RWPE2 (cell line): Measurements from ENCODE around the gene STK16.

Experiments
- ATAC-seq: fragments of 200-7000 bp; cut with Tn5 transposase; 3 replicates; pipeline ENCODE4 v1.9.1; 2021; ENCODE audit warnings: low read depth
- DNase-seq: peaks from one replicate; pipeline ENCODE4 v3.0.0-alpha.2; 2020; ENCODE audit warnings: low spot score
- H3K27ac ChIP-seq: fragments of 450-650 bp; 2 replicates; pipeline ENCODE4 v1.5.1; 2017; ENCODE audit warnings: mild to moderate bottlenecking; ENCODE audit not compliant: poor library complexity, severe bottlenecking
- H3K27me3 ChIP-seq: fragments of 250-450 bp; sonication (Bioruptor Pico); 2 replicates; pipeline ENCODE4 v1.5.1; 2021; ENCODE audit warnings: mild to moderate bottlenecking, moderate library complexity; ENCODE audit not compliant: insufficient read depth, poor library complexity, severe bottlenecking
- H3K36me3 ChIP-seq: fragments of 250-450 bp; sonication (Bioruptor Pico); 2 replicates; pipeline ENCODE4 v1.5.1; 2020; ENCODE audit warnings: low read depth, mild to moderate bottlenecking, moderate library complexity
- H3K4me1 ChIP-seq: fragments of 250-450 bp; sonication (Bioruptor Pico); 2 replicates; pipeline ENCODE4 v1.5.1; 2021; ENCODE audit warnings: mild to moderate bottlenecking, moderate library complexity; ENCODE audit not compliant: insufficient read depth, poor library complexity, severe bottlenecking
- H3K4me3 ChIP-seq: fragments of 250-450 bp; sonication (Bioruptor Pico); 2 replicates; pipeline ENCODE4 v1.5.1; 2021; ENCODE audit warnings: mild to moderate bottlenecking, moderate library complexity; ENCODE audit not compliant: severe bottlenecking
- H3K9me3 ChIP-seq: fragments of 250-450 bp; sonication (Bioruptor Pico); 2 replicates; pipeline ENCODE4 v1.5.1; 2021; ENCODE audit warnings: mild to moderate bottlenecking, moderate library complexity; ENCODE audit not compliant: severe bottlenecking
- TF ChIP-seq, protein P1 (sequence below): fragments of 450-650 bp; IDR thresholded peaks from one replicate; pipeline ENCODE4 v1.5.1; 2017; ENCODE audit warnings: mild to moderate bottlenecking, moderate library complexity; ENCODE audit not compliant: poor library complexity, severe bottlenecking

Gene STK16

DNA sequence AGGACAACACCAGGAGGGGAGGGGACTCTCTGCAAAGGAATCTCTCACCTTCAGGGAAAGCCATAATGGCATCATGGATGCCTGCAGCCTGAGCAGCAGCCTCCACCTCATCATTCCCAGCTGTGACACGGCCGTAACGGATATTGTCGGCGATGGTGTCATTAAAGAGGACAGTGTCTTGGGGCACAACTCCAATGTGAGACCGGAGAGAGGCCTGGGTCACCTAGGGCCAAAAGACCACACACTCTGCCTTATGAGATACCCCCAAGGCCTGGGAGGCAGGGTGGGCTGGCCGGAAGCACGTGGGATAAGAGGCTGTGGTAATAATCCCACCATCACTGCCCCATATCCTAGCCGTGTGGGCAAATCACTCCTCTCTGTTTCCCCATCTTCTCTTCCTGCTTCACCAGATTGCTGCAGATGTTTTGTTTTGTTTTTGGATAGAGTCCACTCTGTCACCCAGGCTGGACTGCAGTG lies 34.4 kb upstream of the STK16 start:
- TF ChIP-seq, protein P1, sequence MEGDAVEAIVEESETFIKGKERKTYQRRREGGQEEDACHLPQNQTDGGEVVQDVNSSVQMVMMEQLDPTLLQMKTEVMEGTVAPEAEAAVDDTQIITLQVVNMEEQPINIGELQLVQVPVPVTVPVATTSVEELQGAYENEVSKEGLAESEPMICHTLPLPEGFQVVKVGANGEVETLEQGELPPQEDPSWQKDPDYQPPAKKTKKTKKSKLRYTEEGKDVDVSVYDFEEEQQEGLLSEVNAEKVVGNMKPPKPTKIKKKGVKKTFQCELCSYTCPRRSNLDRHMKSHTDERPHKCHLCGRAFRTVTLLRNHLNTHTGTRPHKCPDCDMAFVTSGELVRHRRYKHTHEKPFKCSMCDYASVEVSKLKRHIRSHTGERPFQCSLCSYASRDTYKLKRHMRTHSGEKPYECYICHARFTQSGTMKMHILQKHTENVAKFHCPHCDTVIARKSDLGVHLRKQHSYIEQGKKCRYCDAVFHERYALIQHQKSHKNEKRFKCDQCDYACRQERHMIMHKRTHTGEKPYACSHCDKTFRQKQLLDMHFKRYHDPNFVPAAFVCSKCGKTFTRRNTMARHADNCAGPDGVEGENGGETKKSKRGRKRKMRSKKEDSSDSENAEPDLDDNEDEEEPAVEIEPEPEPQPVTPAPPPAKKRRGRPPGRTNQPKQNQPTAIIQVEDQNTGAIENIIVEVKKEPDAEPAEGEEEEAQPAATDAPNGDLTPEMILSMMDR, result no peak
- Histone ChIP-seq H3K36me3 (peaks cover 46% of the 10 kb centered on the region), H3K4me1 (peaks cover 7% of the 10 kb centered on the region), H3K27me3 (no peaks in the 10 kb centered on the region), H3K27ac (no peak overlapping the region), H3K4me3 (no peak overlapping the region), H3K9me3 (no peaks in the 10 kb centered on the region)
- DNase-seq (no peak), ATAC-seq (no peak)

DNA sequence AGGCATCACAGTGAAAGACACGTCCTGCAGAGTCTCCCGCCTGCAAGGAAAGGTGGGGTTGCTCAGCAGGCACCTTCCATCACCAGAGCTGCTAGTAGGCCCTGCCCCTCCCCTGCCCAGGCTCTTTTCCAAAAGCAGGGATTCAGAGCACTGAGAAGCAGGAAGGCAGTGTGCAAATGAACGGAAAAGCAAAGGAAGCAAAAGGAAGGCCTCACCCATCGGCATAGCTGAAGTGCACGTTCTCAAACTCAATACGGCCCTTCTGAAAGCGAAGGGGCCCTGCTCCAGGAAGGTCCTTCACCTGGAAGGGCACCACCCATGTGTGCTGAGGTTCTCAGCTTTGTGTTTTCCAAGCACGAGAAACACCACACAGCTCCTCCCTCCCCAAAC lies 32.3 kb upstream of the STK16 start:
- no peak overlapping the region for H3K27ac ChIP-seq
- ATAC-seq, result no peak
- H3K9me3 ChIP-seq, result no peaks in the 10 kb centered on the region
- H3K4me3 ChIP-seq, result no peak overlapping the region
- H3K36me3 ChIP-seq, result peaks cover 51% of the 10 kb centered on the region
- peaks cover 4% of the 10 kb centered on the region for H3K4me1 ChIP-seq
- DNase-seq, result no peak
- TF ChIP-seq, protein P1, result no peak
- no peaks in the 10 kb centered on the region for H3K27me3 ChIP-seq

GRCh38 chr2:219213486-219214071 lies 31.7 kb upstream of the STK16 start:
- peaks cover 46% of the 10 kb centered on the region for H3K36me3 ChIP-seq

DNA sequence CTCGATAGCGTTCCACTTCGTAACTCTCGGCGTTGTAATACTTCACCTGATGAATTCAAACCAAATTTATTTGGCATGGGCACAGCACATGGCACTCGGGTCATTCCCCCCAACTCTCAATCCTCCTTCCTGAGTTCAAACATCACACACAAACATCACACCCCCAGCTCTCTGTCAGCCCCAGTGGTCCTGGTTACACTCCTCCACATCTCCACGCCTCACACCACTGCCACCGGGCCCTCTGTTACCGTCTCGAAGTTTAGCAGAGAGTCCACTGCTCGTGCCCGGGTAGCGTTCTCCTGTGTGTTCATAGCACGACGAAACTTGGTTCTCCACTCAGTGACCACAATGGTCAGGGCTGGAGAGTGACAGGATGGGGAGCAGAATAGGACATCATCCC lies 31.1 kb upstream of the STK16 start:
- H3K27me3 ChIP-seq, result no peaks in the 10 kb centered on the region
- H3K4me1 ChIP-seq, result peaks cover 4% of the 10 kb centered on the region
- no peak overlapping the region for H3K27ac ChIP-seq
- H3K4me3 ChIP-seq, result no peak overlapping the region
- DNase-seq (no peak), ATAC-seq (no peak)
- TF ChIP-seq, protein P1, result no peak
- peaks cover 43% of the 10 kb centered on the region for H3K36me3 ChIP-seq
- H3K9me3 ChIP-seq, result no peaks in the 10 kb centered on the region

More at GRCh38 chr2:219213486-219214071, 31.7 kb upstream of the STK16 start:
- Histone ChIP-seq H3K4me1 (peaks cover 4% of the 10 kb centered on the region), H3K27me3 (no peaks in the 10 kb centered on the region), H3K27ac (no peak overlapping the region), H3K4me3 (no peak overlapping the region), H3K9me3 (no peaks in the 10 kb centered on the region)
- DNase-seq (no peak), ATAC-seq (no peak)
- TF ChIP-seq, protein P1, result no peak

DNA sequence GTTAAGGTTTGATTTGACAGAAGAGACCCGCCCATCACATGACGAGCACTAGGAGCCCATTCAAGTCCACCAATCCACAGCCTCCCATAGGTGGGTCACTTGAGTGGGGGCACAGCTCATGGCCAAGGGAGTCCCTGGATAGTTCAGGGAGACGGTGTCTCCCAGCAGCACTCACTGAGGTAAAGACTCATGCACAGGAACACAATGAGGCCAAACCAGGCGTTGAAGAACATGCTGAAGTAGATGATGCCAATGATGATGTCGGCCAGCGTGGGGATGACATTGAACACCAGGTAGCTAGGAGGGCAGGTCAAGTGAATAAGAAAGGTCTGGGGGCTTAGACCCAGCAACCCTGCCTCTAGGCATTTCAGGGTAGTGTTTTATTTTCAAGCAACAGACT lies 30.5 kb upstream of the STK16 start:
- Histone ChIP-seq H3K27ac (no peak overlapping the region), H3K27me3 (no peaks in the 10 kb centered on the region), H3K4me3 (no peak overlapping the region), H3K9me3 (no peaks in the 10 kb centered on the region), H3K4me1 (peaks cover 4% of the 10 kb centered on the region), H3K36me3 (peaks cover 43% of the 10 kb centered on the region)
- ATAC-seq, result no peak
- DNase-seq, result no peak
- TF ChIP-seq, protein P1, result no peak
